ENCODE measurements around the gene CGB2. TPM values are rescaled to one million over a fixed set of nuclear protein-coding genes. Genes with fewer than 3 reads are reported as not detected.
"Not testable (repeated sequence)": the region's sequence is repeated elsewhere in the genome, so short reads cannot be mapped to it uniquely, and the experiment has no call there.

The CGB2 gene
- total RNA-seq, 1 donor = not detected

DNA sequence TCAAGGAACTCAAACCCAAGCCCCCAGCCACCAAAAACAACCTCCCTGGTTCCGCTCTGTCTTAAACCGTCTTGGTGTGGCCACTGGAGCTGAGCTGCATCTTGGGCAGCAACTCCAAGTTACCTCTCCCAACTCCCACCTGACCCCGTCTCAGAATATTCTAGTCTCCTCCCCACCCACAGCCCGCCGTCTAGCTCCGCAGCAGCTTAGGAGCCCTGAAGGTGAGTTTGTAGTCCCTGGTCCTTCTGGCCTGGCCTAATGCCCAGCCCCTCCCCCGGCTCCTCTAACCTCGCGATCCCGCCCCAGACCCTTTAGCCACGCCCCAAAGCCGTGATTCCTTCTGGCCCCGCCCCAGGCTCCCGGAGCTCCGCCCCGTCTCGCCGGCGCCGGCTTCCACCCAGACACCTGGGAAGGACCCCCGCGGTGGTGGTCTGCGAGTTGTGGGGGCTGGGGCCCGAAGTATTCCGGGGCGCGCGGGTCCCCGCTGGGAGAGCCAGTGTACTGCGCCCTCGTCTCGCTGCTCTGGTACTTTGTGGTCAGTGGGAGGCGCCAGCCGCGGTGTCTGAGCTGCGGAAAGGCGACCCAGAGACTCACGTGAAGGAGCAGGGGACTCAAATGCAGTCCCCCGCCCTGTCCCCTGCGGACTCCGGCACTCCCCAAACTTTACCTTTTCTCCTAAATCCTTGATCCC lies 12.3 kb upstream of the CGB2 start:
- H3K4me3 ChIP-seq (ENCODE audit: insufficient read depth, low read length) = peak overlapping the region; percentile 70
- peak; percentile 94 for DNase-seq (ENCODE audit: insufficient read length, low spot score, missing footprints)
- peak; percentile 13 for TF ChIP-seq CTCF (IDR thresholded peaks at IDR 0.05; ENCODE audit: extremely low read depth, low read depth, low read length)
- no peaks in the 10 kb centered on the region for H3K27me3 ChIP-seq (ENCODE audit: insufficient read depth, low read length)
- peak overlapping the region; percentile 72 for H2AFZ ChIP-seq (ENCODE audit: low read length)
- H3K4me1 ChIP-seq (ENCODE audit: insufficient read depth, low read length) = peaks cover 15% of the 10 kb centered on the region
- H3K27ac ChIP-seq (ENCODE audit: low read depth, low read length) = no peak overlapping the region
- H3K9me3 ChIP-seq (ENCODE audit: low read depth, low read length) = no peaks in the 10 kb centered on the region
- H3K36me3 ChIP-seq (ENCODE audit: insufficient read depth, low read length) = peaks cover 13% of the 10 kb centered on the region
- H4K20me1 ChIP-seq (ENCODE audit: insufficient read depth, low read length) = no peaks in the 10 kb centered on the region
- H3K4me2 ChIP-seq (ENCODE audit: insufficient read depth, low read length) = peak overlapping the region; percentile 77
- H3K79me2 ChIP-seq (ENCODE audit: insufficient read depth, low read length) = no peaks in the 10 kb centered on the region

DNA sequence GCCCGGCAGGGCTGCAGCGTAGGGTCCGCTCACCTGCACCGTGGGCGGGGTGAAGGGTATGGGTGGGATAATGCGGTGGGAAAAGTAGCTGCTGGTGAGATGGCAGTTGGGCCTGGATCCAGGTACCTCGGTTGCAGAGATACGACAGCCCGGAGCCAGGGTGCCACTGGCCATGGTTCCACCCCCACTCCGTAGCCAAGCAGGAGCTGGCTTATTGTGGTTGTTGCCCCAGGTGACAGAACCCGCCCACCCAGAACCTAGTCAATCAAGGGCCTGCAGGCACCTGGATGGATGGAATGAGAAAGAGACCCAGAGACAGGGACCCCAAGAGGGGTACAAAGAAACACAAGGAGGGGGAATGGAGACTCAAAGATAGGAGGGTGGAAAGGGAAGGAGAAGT lies 11.3 kb upstream of the CGB2 start:
- Histone ChIP-seq H3K4me1 (ENCODE audit: insufficient read depth, low read length) (peaks cover 15% of the 10 kb centered on the region), H3K27ac (ENCODE audit: low read depth, low read length) (no peak overlapping the region), H3K9me3 (ENCODE audit: low read depth, low read length) (no peaks in the 10 kb centered on the region), H3K79me2 (ENCODE audit: insufficient read depth, low read length) (no peaks in the 10 kb centered on the region), H4K20me1 (ENCODE audit: insufficient read depth, low read length) (no peaks in the 10 kb centered on the region), H3K4me2 (ENCODE audit: insufficient read depth, low read length) (no peak overlapping the region), H3K27me3 (ENCODE audit: insufficient read depth, low read length) (no peaks in the 10 kb centered on the region), H3K4me3 (ENCODE audit: insufficient read depth, low read length) (no peak overlapping the region), H3K36me3 (ENCODE audit: insufficient read depth, low read length) (peaks cover 7% of the 10 kb centered on the region), H2AFZ (ENCODE audit: low read length) (no peak overlapping the region)
- no peak for DNase-seq (ENCODE audit: insufficient read length, low spot score, missing footprints)
- no peak for TF ChIP-seq CTCF (IDR thresholded peaks at IDR 0.05; ENCODE audit: extremely low read depth, low read depth, low read length)

GRCh38 chr19:49020931-49021895 lies 10.5 kb upstream of the CGB2 start:
- Histone ChIP-seq H2AFZ (ENCODE audit: low read length) (no peak overlapping the region), H3K27me3 (ENCODE audit: insufficient read depth, low read length) (no peaks in the 10 kb centered on the region), H3K36me3 (ENCODE audit: insufficient read depth, low read length) (no peaks in the 10 kb centered on the region), H3K4me1 (ENCODE audit: insufficient read depth, low read length) (peaks cover 15% of the 10 kb centered on the region), H3K4me2 (ENCODE audit: insufficient read depth, low read length) (no peak overlapping the region), H3K27ac (ENCODE audit: low read depth, low read length) (no peak overlapping the region), H3K9me3 (ENCODE audit: low read depth, low read length) (no peaks in the 10 kb centered on the region), H3K79me2 (ENCODE audit: insufficient read depth, low read length) (no peaks in the 10 kb centered on the region), H3K4me3 (ENCODE audit: insufficient read depth, low read length) (no peak overlapping the region), H4K20me1 (ENCODE audit: insufficient read depth, low read length) (no peaks in the 10 kb centered on the region)
- no peak for TF ChIP-seq CTCF (IDR thresholded peaks at IDR 0.05; ENCODE audit: extremely low read depth, low read depth, low read length)
- DNase-seq (ENCODE audit: insufficient read length, low spot score, missing footprints) = peak; percentile 85

DNA sequence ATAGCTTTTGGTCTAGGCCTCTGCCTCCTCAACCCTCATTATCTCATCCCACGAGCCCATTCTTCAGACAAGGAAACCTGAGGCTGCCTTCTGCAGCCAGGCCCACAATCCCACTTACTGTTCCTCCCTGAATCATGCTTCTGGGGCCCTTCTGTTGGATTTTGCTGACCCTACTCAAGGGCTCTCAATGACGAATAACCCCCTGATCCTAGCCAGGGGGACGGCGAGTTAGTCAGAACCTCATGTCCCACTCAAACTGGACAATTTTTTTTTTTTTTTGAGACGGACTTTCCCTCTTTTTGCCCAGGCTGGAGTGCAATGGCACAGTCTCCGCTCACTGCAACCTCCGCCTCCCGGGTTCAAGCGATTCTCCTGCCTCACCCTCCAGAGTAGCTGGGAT lies 9.6 kb upstream of the CGB2 start:
- H3K4me2 ChIP-seq (ENCODE audit: insufficient read depth, low read length) = no peak overlapping the region
- DNase-seq (ENCODE audit: insufficient read length, low spot score, missing footprints) = no peak
- no peak for TF ChIP-seq CTCF (IDR thresholded peaks at IDR 0.05; ENCODE audit: extremely low read depth, low read depth, low read length)

DNA sequence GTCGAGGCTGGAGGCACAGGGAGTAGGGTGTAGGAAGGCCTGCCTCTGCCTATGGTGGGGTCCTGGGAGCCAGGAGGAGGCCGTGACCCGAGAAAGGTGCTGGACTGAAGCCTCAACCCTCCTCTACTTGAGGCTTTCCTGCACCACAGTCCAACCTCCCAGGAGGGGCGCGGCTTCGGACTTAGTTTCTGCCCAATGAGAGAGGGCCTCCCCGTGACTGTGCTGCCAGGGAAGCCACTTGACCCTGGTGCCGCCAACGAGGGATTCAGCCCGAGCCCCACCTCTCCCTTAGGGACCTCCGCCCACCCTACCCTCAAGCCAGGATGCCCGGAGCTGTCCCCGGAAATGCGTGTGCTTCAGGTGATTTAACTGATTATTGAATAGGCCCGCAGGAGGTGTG lies 7.5 kb upstream of the CGB2 start, which contains the start of gene CGB3:
Gene CGB3, minus strand, starts transcription at position 101 of the 400 bp plus-strand sequence. CDS start 362 bp downstream, outside the sequence.
- H3K4me3 ChIP-seq (ENCODE audit: insufficient read depth, low read length); H4K20me1 ChIP-seq (ENCODE audit: insufficient read depth, low read length); H3K79me2 ChIP-seq (ENCODE audit: insufficient read depth, low read length); H3K4me2 ChIP-seq (ENCODE audit: insufficient read depth, low read length); H2AFZ ChIP-seq (ENCODE audit: low read length); H3K36me3 ChIP-seq (ENCODE audit: insufficient read depth, low read length); H3K27me3 ChIP-seq (ENCODE audit: insufficient read depth, low read length); DNase-seq (ENCODE audit: insufficient read length, low spot score, missing footprints); H3K4me1 ChIP-seq (ENCODE audit: insufficient read depth, low read length); H3K9me3 ChIP-seq (ENCODE audit: low read depth, low read length); H3K27ac ChIP-seq (ENCODE audit: low read depth, low read length): not testable (repeated sequence)

More for the DNA sequence above, 9.6 kb upstream of the CGB2 start:
- Histone ChIP-seq H3K4me1 (ENCODE audit: insufficient read depth, low read length) (peaks cover 15% of the 10 kb centered on the region), H2AFZ (ENCODE audit: low read length) (no peak overlapping the region), H3K9me3 (ENCODE audit: low read depth, low read length) (no peaks in the 10 kb centered on the region), H3K36me3 (ENCODE audit: insufficient read depth, low read length) (no peaks in the 10 kb centered on the region), H3K27ac (ENCODE audit: low read depth, low read length) (no peak overlapping the region), H3K4me3 (ENCODE audit: insufficient read depth, low read length) (no peak overlapping the region), H3K27me3 (ENCODE audit: insufficient read depth, low read length) (no peaks in the 10 kb centered on the region), H4K20me1 (ENCODE audit: insufficient read depth, low read length) (no peaks in the 10 kb centered on the region), H3K79me2 (ENCODE audit: insufficient read depth, low read length) (no peaks in the 10 kb centered on the region)

Measured in osteoblast (primary cell).